GM12872 (cell line): ENCODE results near the gene PTPRE.

ENCODE experiments used
- TF ChIP-seq, protein P1 (sequence below): IDR thresholded peaks from 3 replicates; pipeline ENCODE4 v1.5.1; 2011; ENCODE audit warnings: low read depth, mild to moderate bottlenecking, low read length, moderate library complexity; ENCODE audit not compliant: insufficient read depth

Gene PTPRE

DNA sequence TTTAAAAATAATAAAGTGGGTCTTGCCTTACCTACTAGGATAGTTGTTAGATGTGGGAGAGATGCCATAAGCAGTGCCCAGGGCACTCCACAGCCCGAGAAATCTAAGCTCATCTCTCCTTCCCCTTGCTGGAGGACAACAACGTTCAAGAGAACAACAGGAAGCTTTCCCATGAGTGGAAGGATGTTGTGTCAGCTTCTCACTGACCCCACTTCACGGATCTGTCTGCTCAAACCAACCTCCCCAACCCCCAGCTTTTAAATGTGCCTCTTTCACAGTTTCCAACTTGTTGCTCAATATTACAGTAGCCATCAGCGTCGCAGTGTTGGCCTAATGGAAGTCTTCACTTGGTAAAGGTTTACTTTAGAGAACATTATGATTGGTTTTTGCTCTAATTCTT lies 72.1 kb downstream of the PTPRE start:
- TF ChIP-seq, protein P1, sequence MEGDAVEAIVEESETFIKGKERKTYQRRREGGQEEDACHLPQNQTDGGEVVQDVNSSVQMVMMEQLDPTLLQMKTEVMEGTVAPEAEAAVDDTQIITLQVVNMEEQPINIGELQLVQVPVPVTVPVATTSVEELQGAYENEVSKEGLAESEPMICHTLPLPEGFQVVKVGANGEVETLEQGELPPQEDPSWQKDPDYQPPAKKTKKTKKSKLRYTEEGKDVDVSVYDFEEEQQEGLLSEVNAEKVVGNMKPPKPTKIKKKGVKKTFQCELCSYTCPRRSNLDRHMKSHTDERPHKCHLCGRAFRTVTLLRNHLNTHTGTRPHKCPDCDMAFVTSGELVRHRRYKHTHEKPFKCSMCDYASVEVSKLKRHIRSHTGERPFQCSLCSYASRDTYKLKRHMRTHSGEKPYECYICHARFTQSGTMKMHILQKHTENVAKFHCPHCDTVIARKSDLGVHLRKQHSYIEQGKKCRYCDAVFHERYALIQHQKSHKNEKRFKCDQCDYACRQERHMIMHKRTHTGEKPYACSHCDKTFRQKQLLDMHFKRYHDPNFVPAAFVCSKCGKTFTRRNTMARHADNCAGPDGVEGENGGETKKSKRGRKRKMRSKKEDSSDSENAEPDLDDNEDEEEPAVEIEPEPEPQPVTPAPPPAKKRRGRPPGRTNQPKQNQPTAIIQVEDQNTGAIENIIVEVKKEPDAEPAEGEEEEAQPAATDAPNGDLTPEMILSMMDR = no peak

DNA sequence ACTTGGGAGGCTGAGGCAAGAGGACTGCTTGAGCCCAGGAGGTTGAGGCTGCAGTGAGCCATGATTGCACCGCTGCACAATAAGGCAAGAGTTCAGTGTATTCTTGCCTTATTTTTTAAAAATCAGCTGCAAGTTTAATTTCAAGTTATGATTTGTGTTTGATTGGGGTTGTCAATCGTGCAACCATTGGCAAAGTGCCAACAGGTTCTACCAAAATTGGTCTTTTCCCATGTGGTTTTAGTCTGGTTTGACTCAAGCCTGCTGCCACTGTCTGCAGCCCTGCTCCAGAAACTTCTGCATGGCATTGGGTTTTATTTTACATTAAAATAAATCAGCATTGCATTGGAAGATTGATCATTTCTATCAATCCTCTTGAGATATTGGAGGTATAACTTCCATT lies 72.7 kb downstream of the PTPRE start:
- TF ChIP-seq, protein P1 = no peak

DNA sequence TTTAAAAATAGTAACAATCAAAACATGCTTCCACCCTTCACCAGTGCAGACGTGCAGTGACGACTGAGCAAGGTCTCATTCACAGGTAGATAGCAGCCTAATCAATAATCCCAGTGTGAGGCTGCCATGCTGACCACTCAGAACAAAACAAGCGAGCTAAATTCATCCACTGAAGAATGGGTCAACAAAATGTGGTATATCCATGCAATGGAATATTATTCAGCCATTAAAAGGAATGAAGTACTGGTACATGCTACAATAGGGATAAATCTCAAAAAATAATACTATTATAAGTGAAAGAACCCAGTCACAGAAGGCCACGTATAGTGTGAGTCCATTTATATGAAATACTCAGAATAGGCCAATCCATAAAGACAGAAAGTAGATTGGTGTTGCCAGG lies 74.0 kb downstream of the PTPRE start:
- TF ChIP-seq, protein P1 = no peak

DNA sequence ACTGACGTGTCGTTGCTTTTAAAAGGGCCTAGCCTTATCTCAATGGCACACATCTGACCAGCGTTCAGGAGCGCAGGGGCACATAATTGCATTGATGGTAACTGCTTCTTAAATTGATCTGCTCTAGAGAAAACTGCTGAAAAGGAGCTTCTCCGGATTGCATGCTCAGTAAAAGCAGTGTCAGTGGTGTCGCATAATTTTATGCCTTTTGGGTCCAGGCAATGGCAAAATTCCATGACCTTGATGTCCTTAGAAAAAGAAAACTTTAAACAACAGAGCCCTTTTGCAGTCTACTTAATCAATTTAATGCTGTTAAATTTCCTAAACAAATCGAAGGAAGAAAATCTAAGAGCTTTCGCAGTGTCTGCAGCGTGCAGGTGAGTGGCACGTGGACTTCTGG lies 75.7 kb downstream of the PTPRE start:
- TF ChIP-seq, protein P1 = no peak

DNA sequence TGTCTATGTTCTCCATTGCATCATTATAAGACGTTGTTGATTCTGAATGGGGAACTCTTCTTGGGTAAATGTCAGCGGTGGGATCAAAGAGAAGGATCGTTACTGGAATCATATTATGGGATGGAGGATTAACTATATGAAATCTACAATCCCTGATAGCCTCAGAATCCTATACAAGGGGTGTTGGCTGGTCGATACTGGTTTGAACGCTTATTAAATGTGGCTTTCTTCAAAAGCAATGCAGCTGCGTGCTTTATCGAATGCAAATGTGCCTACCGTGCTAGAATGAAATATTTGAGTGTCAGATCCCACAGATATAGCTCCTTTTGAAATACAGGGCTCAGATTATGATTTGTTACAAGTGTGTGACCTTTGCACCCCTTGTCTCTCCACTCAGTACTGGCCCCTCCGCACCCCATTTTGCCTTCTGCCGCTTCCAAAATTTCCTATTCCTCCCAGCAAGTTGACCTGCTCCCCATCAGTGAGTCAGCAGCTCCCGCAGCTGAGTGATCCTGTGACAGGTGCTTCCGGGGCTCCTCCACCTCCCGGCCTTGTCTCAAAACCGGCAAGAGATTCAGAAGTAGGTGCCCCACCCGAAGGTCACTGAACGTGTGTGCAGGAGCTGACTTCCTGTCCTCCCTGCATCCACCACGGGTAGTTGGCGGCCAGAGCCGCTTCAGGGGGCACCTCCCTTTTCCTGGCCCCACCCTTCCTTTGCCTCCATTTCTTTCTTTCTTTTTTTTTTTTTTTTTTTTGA lies 76.6 kb downstream of the PTPRE start:
- TF ChIP-seq, protein P1 = no peak

DNA sequence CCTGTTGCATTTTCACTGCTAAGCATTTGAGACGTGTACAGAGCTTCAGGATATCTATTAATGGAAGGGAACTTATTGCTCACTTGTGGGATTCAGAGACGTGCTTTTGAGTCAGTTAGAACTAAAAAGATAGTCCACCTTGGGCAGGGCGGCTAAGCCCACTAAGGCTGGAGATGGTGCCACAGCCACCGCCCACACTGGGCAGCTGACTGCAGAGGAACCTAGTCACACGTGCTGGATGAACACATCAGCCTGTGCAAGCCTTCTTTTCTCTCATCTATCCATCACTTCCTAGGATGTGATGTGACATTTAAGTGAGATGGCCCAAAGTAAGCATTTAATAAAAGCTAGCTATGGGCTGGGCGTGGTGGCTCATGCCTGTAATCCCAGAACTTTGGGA lies 78.0 kb downstream of the PTPRE start:
- TF ChIP-seq, protein P1 = no peak

DNA sequence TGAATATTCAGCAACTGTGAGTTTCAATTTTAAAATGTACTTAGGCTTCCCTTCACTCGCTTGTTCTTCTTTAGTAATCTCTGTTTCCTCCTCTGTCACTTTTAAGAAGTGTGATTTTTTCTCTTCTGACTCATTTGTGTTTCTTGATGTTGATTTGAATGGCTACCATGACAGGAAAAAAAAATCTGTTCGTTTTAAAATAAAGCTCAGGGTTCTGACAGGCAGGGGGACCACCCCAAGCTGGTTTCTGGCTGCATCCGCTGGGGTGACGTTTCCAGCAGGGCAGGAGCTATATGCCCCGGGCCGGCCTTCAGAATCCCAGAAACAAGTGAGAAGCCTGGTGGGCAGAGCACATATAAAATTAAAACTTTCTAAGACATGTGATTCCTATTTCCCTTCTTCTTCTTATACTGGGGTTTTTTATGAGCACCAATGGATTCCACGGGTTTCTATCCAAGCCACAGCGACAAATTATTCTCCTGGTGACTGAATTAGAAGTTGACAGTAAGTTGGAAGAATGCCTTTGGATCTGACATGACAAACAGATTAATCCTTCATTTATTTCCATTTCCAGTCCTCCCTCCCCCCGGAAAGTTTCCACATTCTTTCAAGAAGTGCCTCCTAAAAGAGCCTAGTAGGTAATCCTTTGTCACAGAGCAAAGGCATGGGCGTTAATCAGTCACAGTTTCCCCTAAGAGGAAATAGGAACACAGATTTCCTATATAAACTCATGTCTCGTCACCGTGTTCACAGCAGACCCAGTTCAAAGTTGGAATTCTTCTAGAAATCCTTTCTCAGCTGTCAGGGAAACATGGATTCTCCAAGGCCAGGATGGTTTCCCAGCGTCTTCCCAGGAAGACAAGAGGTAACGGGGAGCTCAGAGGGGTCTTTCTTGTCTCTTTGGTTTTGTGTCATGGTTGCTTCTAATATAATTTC lies 79.9 kb downstream of the PTPRE start:
- TF ChIP-seq, protein P1 = no peak
